HepG2 (cell line): ENCODE measurements around the gene SRC. TPM values are rescaled to one million over a fixed set of nuclear protein-coding genes. Genes with fewer than 3 reads are reported as not detected.

ENCODE experiments used
- GABPA ChIP-seq, 2 experiments: IDR thresholded peaks; 2 replicates each; pipeline ENCODE4 v1.6.1; 2011 to 2016; ENCODE audit warnings: low read depth in 2 of 2, low read length in 1 of 2, missing biosample characterization in 1 of 2, missing genetic modification characterization in 1 of 2
- POGZ ChIP-seq: sonication (generic); formaldehyde crosslinking; IDR thresholded peaks from 2 replicates; pipeline ENCODE4 v1.4.0; 2020; ENCODE audit warnings: mild to moderate bottlenecking, missing genetic modification reagents
- POLR2A ChIP-seq, 2 experiments: IDR thresholded peaks; 2 replicates each; pipeline ENCODE4 v1.6.1; 2011; ENCODE audit warnings: low read depth in 2 of 2, low read length in 2 of 2, mild to moderate bottlenecking in 1 of 2, moderate library complexity in 1 of 2; ENCODE audit not compliant: insufficient read depth in 1 of 2
- RFX3 ChIP-seq: IDR thresholded peaks from 2 replicates; pipeline ENCODE4 v1.6.1; 2016; ENCODE audit warnings: missing biosample characterization, missing genetic modification reagents
- RFXANK ChIP-seq: IDR thresholded peaks from 2 replicates; pipeline ENCODE4 v1.6.1; 2016
- TSC22D2 ChIP-seq: sonication (generic); formaldehyde crosslinking; IDR thresholded peaks from 2 replicates; pipeline ENCODE4 v1.5.1; 2020; ENCODE audit warnings: missing genetic modification reagents, mild to moderate bottlenecking, borderline replicate concordance
- ZNF552 ChIP-seq: sonication (generic); formaldehyde crosslinking; IDR thresholded peaks from 2 replicates; pipeline ENCODE4 v1.9.0; 2022; ENCODE audit warnings: missing genetic modification reagents, mild to moderate bottlenecking, borderline replicate concordance
- ZNF562 ChIP-seq: sonication (generic); formaldehyde crosslinking; IDR thresholded peaks from 2 replicates; pipeline ENCODE4 v1.8.0; 2022; ENCODE audit warnings: missing genetic modification reagents, borderline replicate concordance
- ZNF891 ChIP-seq: sonication (generic); formaldehyde crosslinking; IDR thresholded peaks from 2 replicates; pipeline ENCODE4 v1.5.0; 2020; ENCODE audit warnings: mild to moderate bottlenecking, missing genetic modification reagents
- polyA plus RNA-seq, 8 experiments: library from polyadenylated mRNA; depleted of rRNA in 3 of 8; stranded (reverse) in 7 of 8; unstranded in 1 of 8; fragments of >200 nt; fragmentation: Illumina TruSeq in 4 of 8; extraction: Trizol in 4 of 8; gene quantifications; 2 replicates each; pipeline versions ENCODE4 v1.2.1 to v1.2.3, GENCODE V29; 2011 to 2016; ENCODE audit warnings: low read depth in 4 of 8, missing spikeins in 1 of 8, mixed read lengths in 1 of 8; ENCODE audit not compliant: insufficient read depth in 1 of 8
- total RNA-seq, 5 experiments: library from RNA; depleted of rRNA; stranded (reverse); fragments of >200 nt; fragmentation: Illumina TruSeq; extraction: Trizol; gene quantifications; 2 replicates each; pipeline ENCODE4 v1.2.3, GENCODE V29; 2016; ENCODE audit warnings: low read depth in 1 of 5
- TF ChIP-seq, protein P1 (sequence below): sonication (generic); formaldehyde crosslinking; IDR thresholded peaks from 2 replicates; pipeline ENCODE4 v1.8.0; 2023; ENCODE audit warnings: mild to moderate bottlenecking, missing genetic modification reagents
- TF ChIP-seq, protein P2 (sequence below): sonication (generic); formaldehyde crosslinking; IDR thresholded peaks from 2 replicates; pipeline ENCODE4 v1.5.1; 2020; ENCODE audit warnings: mild to moderate bottlenecking, missing genetic modification reagents, moderate library complexity
- TF ChIP-seq, protein P3 (sequence below), 2 experiments: fragments of 450-650 bp in 1 of 2; sonication (generic) in 1 of 2; formaldehyde crosslinking in 1 of 2; IDR thresholded peaks; 2 replicates each; pipeline versions ENCODE4 v1.6.1 to v1.8.0; 2016 to 2022; ENCODE audit warnings: antibody characterized with exemption in 1 of 2, mild to moderate bottlenecking in 1 of 2, missing genetic modification reagents in 1 of 2

SRC gene
- total and polyA plus RNA-seq, 2 of the 13 experiments (the other 11 are each of a cell fraction or from before 2014, with no cell fraction given), result 54.7 to 192 TPM

DNA sequence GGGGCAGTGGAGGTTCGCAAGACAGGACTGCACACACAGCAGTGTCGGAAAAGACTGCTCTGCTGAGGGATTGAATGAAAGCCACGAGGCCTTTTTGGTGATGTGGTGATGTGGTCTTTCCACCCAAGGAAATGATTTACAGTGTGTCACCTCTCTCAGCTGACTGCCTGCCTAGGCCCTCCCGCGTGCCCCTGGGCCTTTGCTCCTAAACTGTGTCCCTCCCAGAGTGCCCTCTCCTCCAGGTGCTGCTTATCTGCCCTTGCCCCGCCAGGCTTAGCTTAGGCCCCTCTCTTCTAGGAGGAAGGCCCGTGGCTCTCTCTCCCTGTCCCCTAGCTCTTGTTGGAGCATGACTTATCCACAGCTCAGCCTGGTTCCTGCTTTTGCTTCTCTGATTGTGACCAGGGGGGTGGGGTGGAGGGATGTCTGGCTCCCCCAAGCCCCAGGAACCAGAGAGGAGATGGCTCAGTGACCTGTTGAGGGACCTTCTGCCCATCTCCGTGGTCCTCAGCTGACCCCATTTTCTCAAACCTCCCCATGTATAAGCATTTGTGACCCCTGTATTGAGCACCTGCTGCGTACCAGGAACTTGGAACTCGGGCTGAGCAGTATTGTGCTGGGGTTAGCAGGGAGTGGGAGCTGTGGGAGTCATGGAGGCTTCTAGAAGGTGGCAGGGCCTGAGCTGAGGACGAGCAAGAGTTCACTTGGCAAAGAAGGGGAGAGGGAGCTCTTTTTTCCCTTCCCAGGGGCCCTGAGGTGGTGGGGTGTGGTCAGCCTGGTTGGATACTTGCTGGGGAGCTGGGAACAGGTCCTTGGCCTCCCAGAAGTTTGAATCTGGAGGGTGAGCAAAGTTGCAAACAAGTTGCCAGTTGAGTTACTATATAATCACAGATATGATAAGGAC is 2.2 kb downstream of the SRC start (continued):
- TF ChIP-seq, protein P1, sequence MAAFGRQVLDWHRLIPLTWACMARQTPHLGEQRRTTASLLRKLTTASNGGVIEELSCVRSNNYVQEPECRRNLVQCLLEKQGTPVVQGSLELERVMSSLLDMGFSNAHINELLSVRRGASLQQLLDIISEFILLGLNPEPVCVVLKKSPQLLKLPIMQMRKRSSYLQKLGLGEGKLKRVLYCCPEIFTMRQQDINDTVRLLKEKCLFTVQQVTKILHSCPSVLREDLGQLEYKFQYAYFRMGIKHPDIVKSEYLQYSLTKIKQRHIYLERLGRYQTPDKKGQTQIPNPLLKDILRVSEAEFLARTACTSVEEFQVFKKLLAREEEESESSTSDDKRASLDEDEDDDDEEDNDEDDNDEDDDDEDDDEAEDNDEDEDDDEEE (CRISPR knock-in tag), result 0 out of 2 replicates have a peak, but pooled peaks have one; percentile 39
- TF ChIP-seq, protein P2, sequence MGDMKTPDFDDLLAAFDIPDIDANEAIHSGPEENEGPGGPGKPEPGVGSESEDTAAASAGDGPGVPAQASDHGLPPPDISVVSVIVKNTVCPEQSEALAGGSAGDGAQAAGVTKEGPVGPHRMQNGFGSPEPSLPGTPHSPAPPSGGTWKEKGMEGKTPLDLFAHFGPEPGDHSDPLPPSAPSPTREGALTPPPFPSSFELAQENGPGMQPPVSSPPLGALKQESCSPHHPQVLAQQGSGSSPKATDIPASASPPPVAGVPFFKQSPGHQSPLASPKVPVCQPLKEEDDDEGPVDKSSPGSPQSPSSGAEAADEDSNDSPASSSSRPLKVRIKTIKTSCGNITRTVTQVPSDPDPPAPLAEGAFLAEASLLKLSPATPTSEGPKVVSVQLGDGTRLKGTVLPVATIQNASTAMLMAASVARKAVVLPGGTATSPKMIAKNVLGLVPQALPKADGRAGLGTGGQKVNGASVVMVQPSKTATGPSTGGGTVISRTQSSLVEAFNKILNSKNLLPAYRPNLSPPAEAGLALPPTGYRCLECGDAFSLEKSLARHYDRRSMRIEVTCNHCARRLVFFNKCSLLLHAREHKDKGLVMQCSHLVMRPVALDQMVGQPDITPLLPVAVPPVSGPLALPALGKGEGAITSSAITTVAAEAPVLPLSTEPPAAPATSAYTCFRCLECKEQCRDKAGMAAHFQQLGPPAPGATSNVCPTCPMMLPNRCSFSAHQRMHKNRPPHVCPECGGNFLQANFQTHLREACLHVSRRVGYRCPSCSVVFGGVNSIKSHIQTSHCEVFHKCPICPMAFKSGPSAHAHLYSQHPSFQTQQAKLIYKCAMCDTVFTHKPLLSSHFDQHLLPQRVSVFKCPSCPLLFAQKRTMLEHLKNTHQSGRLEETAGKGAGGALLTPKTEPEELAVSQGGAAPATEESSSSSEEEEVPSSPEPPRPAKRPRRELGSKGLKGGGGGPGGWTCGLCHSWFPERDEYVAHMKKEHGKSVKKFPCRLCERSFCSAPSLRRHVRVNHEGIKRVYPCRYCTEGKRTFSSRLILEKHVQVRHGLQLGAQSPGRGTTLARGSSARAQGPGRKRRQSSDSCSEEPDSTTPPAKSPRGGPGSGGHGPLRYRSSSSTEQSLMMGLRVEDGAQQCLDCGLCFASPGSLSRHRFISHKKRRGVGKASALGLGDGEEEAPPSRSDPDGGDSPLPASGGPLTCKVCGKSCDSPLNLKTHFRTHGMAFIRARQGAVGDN, result peak; percentile 53
- TF ChIP-seq POLR2A (IDR thresholded peaks at IDR 0.05; ENCODE audit: insufficient read depth in 1 of 2, low read depth in 2 of 2, low read length in 2 of 2), result 0 out of 4 replicates have a peak, but pooled peaks have one; percentile 18 to 25
- peak; percentile 43; the same call in 1 of the 2 replicates for TF ChIP-seq ZNF891 (CRISPR knock-in tag)
- TF ChIP-seq RFXANK (CRISPR knock-in tag), result no peak
- TF ChIP-seq POGZ (CRISPR knock-in tag), result no peak
- TF ChIP-seq, protein P3, sequence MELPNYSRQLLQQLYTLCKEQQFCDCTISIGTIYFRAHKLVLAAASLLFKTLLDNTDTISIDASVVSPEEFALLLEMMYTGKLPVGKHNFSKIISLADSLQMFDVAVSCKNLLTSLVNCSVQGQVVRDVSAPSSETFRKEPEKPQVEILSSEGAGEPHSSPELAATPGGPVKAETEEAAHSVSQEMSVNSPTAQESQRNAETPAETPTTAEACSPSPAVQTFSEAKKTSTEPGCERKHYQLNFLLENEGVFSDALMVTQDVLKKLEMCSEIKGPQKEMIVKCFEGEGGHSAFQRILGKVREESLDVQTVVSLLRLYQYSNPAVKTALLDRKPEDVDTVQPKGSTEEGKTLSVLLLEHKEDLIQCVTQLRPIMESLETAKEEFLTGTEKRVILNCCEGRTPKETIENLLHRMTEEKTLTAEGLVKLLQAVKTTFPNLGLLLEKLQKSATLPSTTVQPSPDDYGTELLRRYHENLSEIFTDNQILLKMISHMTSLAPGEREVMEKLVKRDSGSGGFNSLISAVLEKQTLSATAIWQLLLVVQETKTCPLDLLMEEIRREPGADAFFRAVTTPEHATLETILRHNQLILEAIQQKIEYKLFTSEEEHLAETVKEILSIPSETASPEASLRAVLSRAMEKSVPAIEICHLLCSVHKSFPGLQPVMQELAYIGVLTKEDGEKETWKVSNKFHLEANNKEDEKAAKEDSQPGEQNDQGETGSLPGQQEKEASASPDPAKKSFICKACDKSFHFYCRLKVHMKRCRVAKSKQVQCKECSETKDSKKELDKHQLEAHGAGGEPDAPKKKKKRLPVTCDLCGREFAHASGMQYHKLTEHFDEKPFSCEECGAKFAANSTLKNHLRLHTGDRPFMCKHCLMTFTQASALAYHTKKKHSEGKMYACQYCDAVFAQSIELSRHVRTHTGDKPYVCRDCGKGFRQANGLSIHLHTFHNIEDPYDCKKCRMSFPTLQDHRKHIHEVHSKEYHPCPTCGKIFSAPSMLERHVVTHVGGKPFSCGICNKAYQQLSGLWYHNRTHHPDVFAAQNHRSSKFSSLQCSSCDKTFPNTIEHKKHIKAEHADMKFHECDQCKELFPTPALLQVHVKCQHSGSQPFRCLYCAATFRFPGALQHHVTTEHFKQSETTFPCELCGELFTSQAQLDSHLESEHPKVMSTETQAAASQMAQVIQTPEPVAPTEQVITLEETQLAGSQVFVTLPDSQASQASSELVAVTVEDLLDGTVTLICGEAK (IDR thresholded peaks at IDR 0.05), result no peak
- TF ChIP-seq, protein P3 (CRISPR knock-in tag; IDR thresholded peaks at IDR 0.05), result no peak
- no peak for TF ChIP-seq GABPA (IDR thresholded peaks at IDR 0.05; ENCODE audit: low read depth, low read length)
- TF ChIP-seq GABPA (CRISPR knock-in tag; IDR thresholded peaks at IDR 0.05; ENCODE audit: low read depth), result no peak
- TF ChIP-seq TSC22D2, result no peak
- TF ChIP-seq ZNF562, result no peak
- no peak for TF ChIP-seq ZNF552 (CRISPR knock-in tag)
- no peak for TF ChIP-seq RFX3 (CRISPR knock-in tag)
